Activated CD4-positive, alpha-beta T cell treated with anti-CD3 and anti-CD28 coated beads for 4 hours (primary cell): ENCODE measurements around the gene OPN3.
A peak's percentile ranks its signal among the peaks of the same experiment; 100 is the strongest.

Experiments used
- DNase-seq, 2 donors: peaks; one replicate each; pipeline ENCODE4 v3.0.0-alpha.2; 2020

The OPN3 gene

GRCh38 chr1:241615043-241615974, 24.9 kb downstream of the OPN3 start:
- DNase-seq = no peak

GRCh38 chr1:241614572-241614971, 25.6 kb downstream of the OPN3 start:
- DNase-seq = no peak

GRCh38 chr1:241614144-241614543, 26.0 kb downstream of the OPN3 start:
- DNase-seq = no peak

GRCh38 chr1:241612533-241613477, 27.4 kb downstream of the OPN3 start:
- DNase-seq = no peak

- DNase-seq = no peak
These were observed 28.4 kb downstream of the OPN3 start for GRCh38 chr1:241611736-241612135.

- peak; percentile 4 to 11 for DNase-seq
These were observed 29.1 kb downstream of the OPN3 start for GRCh38 chr1:241611063-241611462.

GRCh38 chr1:241610056-241610815, 29.9 kb downstream of the OPN3 start:
- no peak for DNase-seq

- DNase-seq = no peak
These were observed 31.7 kb downstream of the OPN3 start for GRCh38 chr1:241608379-241609033.

- DNase-seq = no peak
These were observed 32.7 kb downstream of the OPN3 start for GRCh38 chr1:241607497-241607896.

GRCh38 chr1:241606544-241606943, 33.6 kb downstream of the OPN3 start:
- no peak for DNase-seq

- no peak for DNase-seq
These were observed 34.9 kb downstream of the OPN3 start for GRCh38 chr1:241605146-241605805.

- no peak for DNase-seq
These were observed 36.4 kb downstream of the OPN3 start for GRCh38 chr1:241603731-241604245.

GRCh38 chr1:241600496-241600901, 39.7 kb downstream of the OPN3 start:
- DNase-seq = no peak

- DNase-seq = no peak
These were observed 41.9 kb downstream of the OPN3 start for GRCh38 chr1:241598249-241598648.

GRCh38 chr1:241596633-241597032, 43.5 kb downstream of the OPN3 start:
- DNase-seq = no peak

GRCh38 chr1:241593186-241593585, 47.0 kb downstream of the OPN3 start:
- no peak for DNase-seq

GRCh38 chr1:241592273-241592958, 47.8 kb downstream of the OPN3 start:
- no peak for DNase-seq

- no peak for DNase-seq
These were observed 48.4 kb downstream of the OPN3 start for GRCh38 chr1:241591736-241592135.

- no peak for DNase-seq
These were observed 48.9 kb downstream of the OPN3 start for GRCh38 chr1:241591317-241591716.

- no peak for DNase-seq
These were observed 49.5 kb downstream of the OPN3 start for GRCh38 chr1:241590719-241591118.

GRCh38 chr1:241589521-241589920, 50.6 kb downstream of the OPN3 start:
- DNase-seq = no peak
